ENCODE data around the gene CELF2. TPM values are rescaled to one million over a fixed set of nuclear protein-coding genes. Genes with fewer than 3 reads are reported as not detected.

Gene CELF2
- total and polyA plus RNA-seq, 9 of the 15 experiments (the other 6 are each of a cell fraction or from before 2014, with no cell fraction given): 4.0 to 20.3 (median 11.1) TPM

GRCh38 chr10:11235771-11236170 lies 218.1 kb downstream of the CELF2 start:
- ChIA-PET CTCF (ENCODE audit: low intra/inter-chr PET ratio) (no interaction called here), POLR2A (no interaction called here)
- H3K9ac ChIP-seq (ENCODE audit: insufficient read depth in 1 of 2, low read depth in 2 of 2, low read length in 2 of 2): no peak overlapping the region
- FAIRE-seq (no peak), DNase-seq (ENCODE audit: extremely low read depth in 1 of 4, low spot score in 3 of 4) (no peak), ATAC-seq (no peak)
- BruUV-seq (replicated peaks): no TSS peak
- H3K4me2 ChIP-seq (ENCODE audit: insufficient read depth, low read length): no peak overlapping the region
- 27% methylated on average over 4 of the region's 4 CpGs for WGBS (ENCODE audit: insufficient coverage, low coverage, missing lambda C conversion rate)
- H3K27me3 ChIP-seq (ENCODE audit: control insufficient read depth in 2 of 2, insufficient read depth in 2 of 2, low read length in 2 of 2): no peaks in the 10 kb centered on the region; a peak in 1 of 5 replicates
- TF ChIP-seq, protein P1, sequence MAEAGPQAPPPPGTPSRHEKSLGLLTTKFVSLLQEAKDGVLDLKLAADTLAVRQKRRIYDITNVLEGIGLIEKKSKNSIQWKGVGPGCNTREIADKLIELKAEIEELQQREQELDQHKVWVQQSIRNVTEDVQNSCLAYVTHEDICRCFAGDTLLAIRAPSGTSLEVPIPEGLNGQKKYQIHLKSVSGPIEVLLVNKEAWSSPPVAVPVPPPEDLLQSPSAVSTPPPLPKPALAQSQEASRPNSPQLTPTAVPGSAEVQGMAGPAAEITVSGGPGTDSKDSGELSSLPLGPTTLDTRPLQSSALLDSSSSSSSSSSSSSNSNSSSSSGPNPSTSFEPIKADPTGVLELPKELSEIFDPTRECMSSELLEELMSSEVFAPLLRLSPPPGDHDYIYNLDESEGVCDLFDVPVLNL (CRISPR knock-in tag; IDR thresholded peaks at IDR 0.05; ENCODE audit: low read depth): no peak
- TF ChIP-seq NR3C1 (CRISPR knock-in tag; IDR thresholded peaks at IDR 0.05) (no peak), MTA3 (IDR thresholded peaks at IDR 0.05; ENCODE audit: borderline replicate concordance) (no peak), RBM15 (IDR thresholded peaks at IDR 0.05; ENCODE audit: insufficient read depth, low read length) (no peak), ZNF436 (CRISPR knock-in tag; IDR thresholded peaks at IDR 0.05) (no peak), ZNF384 (IDR thresholded peaks at IDR 0.05; ENCODE audit: low read depth, low read length) (no peak), DPF2 (IDR thresholded peaks at IDR 0.05) (no peak), FOXK1 (CRISPR knock-in tag; IDR thresholded peaks at IDR 0.05; ENCODE audit: borderline replicate concordance) (no peak), NR1H2 (CRISPR knock-in tag; IDR thresholded peaks at IDR 0.05) (no peak), EWSR1 (IDR thresholded peaks at IDR 0.05; ENCODE audit: borderline replicate concordance, low read depth, partially characterized antibody) (no peak), MED1 (CRISPR knock-in tag; IDR thresholded peaks at IDR 0.05; ENCODE audit: borderline replicate concordance) (no peak), BMI1 (IDR thresholded peaks at IDR 0.05; ENCODE audit: low read length) (no peak), ZNF277 (CRISPR knock-in tag; IDR thresholded peaks at IDR 0.05; ENCODE audit: borderline replicate concordance) (no peak), ELF2 (CRISPR knock-in tag; IDR thresholded peaks at IDR 0.05) (no peak), TAF1 (IDR thresholded peaks at IDR 0.05; ENCODE audit: control insufficient read depth, extremely low read depth, insufficient read depth, low read length, severe bottlenecking) (no peak)
- TF ChIP-seq, protein P2, sequence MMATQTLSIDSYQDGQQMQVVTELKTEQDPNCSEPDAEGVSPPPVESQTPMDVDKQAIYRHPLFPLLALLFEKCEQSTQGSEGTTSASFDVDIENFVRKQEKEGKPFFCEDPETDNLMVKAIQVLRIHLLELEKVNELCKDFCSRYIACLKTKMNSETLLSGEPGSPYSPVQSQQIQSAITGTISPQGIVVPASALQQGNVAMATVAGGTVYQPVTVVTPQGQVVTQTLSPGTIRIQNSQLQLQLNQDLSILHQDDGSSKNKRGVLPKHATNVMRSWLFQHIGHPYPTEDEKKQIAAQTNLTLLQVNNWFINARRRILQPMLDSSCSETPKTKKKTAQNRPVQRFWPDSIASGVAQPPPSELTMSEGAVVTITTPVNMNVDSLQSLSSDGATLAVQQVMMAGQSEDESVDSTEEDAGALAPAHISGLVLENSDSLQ (IDR thresholded peaks at IDR 0.05): no peak
- intact Hi-C loops (cut with micrococcal nuclease): no loop called here
- peaks cover 0 to 8% of the 10 kb centered on the region in 2 experiments; a peak in 1 of 5 replicates for H3K4me1 ChIP-seq (replicated peaks in 1 of 2; ENCODE audit: control insufficient read depth in 2 of 2, insufficient read depth in 2 of 2, low read length in 2 of 2)
- in situ Hi-C loops (cut with MboI): no loop called here
- no peak overlapping the region for H3K4me3 ChIP-seq
- no peaks in the 10 kb centered on the region for H4K20me1 ChIP-seq (replicated peaks; ENCODE audit: control insufficient read depth, insufficient read depth, low read length)
- no peaks in the 10 kb centered on the region for H3K79me2 ChIP-seq (ENCODE audit: control insufficient read depth, insufficient read depth, low read length)
- no peak overlapping the region for H2AFZ ChIP-seq (ENCODE audit: low read depth, low read length)
- no peak overlapping the region for H3K27ac ChIP-seq (ENCODE audit: extremely low read depth, low read depth, low read length)
- H3K36me3 ChIP-seq (ENCODE audit: control insufficient read depth, insufficient read depth, low read length): no peaks in the 10 kb centered on the region
- H3K9me3 ChIP-seq (replicated peaks; ENCODE audit: control insufficient read depth, insufficient read depth, low read depth, low read length): no peaks in the 10 kb centered on the region
- no peaks in the 10 kb centered on the region for H3K9me1 ChIP-seq (ENCODE audit: control insufficient read depth, insufficient read depth, low read length)

Data from K562 (cell line).